ENCODE data around the gene ST7. TPM values are rescaled to one million over a fixed set of nuclear protein-coding genes. Genes with fewer than 3 reads are reported as not detected.
"Not testable (repeated sequence)": the region's sequence is repeated elsewhere in the genome, so short reads cannot be mapped to it uniquely, and the experiment has no call there.

Gene ST7
- total RNA-seq, 1 experiment from 2014 or later: 9.7 TPM

DNA sequence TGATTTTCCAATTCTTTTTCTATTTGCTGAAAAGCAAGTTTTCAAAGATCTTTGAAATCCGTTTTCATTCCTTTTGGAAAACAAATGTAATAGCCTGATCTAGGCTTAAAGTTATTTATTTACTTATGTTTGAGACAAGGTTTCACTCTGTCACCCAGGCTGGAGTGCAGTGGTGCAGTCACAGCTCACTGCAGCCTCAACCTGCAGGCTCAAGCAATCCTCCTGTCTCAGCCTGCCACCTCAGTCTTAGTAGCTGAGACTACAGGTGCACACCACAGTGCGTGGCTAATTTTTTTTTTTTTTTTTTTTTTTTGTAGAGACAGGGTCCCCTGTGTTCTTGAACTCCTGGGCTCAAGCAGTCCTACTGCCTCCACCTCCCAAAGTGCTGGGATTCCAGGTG lies 4.6 kb downstream of the ST7 start:
- DNase-seq: no peak
- no peaks in the 10 kb centered on the region for H3K36me3 ChIP-seq (replicated peaks; ENCODE audit: control insufficient read depth, insufficient read depth, low read length)
- no peak overlapping the region for H3K4me3 ChIP-seq (ENCODE audit: insufficient read depth, low read depth, low read length)
- H3K27me3 ChIP-seq (ENCODE audit: control insufficient read depth, insufficient read depth, low read length): no peaks in the 10 kb centered on the region; the same call in 1 of the 2 replicates

DNA sequence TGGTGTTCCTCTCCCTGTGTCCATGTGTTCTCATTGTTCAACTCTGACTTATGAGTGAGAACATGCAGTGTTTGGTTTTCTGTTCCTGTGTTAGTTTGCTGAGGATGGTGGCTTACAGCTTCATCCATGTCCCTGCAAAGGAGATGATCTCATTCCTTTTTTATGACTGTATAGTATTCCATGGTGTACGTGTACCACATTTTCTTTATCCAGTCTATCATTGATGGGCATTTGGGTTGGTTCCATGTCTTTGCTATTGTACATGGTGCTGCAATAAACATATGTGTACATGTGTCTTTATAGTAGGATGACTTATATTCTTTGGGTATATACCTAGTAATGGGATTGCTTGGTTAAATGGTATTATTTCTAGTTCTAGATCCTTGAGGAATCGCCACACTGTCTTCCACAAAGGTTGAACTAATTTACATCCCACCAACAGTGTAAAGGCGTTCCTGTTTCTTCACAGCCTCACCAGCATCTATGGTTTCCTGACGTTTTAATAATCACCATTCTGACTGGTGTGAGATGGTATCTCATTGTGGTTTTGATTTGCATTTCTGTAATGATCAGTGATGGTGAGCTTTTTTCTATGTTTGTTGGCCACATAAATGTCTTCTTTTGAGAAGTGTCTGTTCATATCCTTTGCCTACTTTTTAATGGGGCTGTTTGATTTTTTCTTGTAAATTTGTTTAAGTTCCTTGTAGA lies 8.8 kb downstream of the ST7 start:
- H3K27me3 ChIP-seq (ENCODE audit: control insufficient read depth, insufficient read depth, low read length); H3K36me3 ChIP-seq (replicated peaks; ENCODE audit: control insufficient read depth, insufficient read depth, low read length); DNase-seq; H3K4me3 ChIP-seq (ENCODE audit: insufficient read depth, low read depth, low read length): not testable (repeated sequence)

DNA sequence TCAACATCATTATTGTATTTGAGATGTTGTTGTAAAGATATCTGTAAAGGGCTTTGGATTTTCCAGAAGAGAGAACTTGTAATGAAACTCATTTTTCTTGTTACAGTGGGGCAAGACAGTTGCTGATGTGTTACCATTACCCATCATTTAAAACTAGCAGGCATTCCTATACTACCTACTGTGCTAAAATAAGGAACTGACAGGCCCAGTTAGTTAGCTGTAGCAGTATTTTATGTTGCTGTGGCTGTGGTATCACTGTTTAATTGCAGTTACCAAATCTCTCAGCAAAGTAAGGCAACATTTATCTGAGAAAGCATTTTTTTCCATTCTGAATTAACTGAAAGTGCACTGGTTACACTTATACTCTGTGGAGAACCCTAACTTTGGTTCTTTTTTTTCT lies 9.9 kb downstream of the ST7 start:
- H3K36me3 ChIP-seq (replicated peaks; ENCODE audit: control insufficient read depth, insufficient read depth, low read length): no peaks in the 10 kb centered on the region
- no peak for DNase-seq
- no peak overlapping the region for H3K4me3 ChIP-seq (ENCODE audit: insufficient read depth, low read depth, low read length)
- no peaks in the 10 kb centered on the region for H3K27me3 ChIP-seq (ENCODE audit: control insufficient read depth, insufficient read depth, low read length)

DNA sequence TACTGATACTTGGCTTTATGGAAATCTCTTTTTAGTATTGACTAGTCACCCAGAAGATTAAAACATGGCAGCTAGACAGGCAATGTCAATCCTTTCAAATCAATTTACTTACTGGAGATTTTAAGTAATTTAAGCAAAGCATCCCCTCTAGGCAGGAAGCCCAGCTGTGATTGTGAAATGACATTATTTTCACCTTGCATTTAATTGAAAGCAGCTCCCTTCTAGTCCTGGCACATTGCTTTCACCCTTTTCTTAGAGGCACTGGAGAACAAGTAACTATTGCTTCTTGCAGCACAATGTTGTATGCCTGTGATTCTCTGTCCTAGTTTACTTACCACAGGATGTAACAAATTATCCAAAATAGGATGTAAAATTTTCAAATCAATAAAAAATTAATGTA lies 13.3 kb downstream of the ST7 start:
- Histone ChIP-seq H3K27me3 (ENCODE audit: control insufficient read depth, insufficient read depth, low read length) (no peaks in the 10 kb centered on the region), H3K4me3 (ENCODE audit: insufficient read depth, low read depth, low read length) (no peak overlapping the region)
- DNase-seq: no peak

DNA sequence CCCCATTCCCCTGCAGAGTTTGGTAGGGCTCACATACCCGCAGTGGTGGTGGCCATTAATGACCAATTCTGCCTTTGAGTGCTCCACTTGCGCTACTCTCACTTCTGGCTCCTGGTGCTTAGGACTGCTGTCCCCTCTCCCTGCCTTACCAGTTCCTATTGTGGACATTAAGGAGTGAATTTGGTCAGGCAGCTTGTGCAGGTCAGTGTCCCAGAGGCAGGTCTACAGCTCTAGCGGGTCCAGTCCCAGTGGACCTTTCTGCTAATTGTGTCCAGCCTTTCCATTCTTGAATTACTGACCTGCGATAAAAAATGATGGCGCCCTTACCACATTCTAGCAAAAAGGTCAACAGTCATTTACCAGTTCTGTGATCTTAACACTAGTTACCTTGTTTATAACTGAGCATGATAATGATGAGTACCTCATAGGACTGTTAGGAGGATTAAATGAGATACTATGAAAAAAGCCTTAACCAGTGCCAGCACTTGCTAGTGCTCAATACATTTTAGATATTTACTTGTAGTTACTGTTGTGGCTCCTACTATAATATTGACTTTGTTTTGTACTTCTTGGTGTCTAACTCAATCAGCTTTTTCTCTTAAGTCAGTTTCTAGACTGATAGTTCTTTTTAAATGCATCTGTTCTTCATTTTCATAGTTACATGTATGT lies 14.1 kb downstream of the ST7 start:
- DNase-seq: no peak
- no peaks in the 10 kb centered on the region for H3K27me3 ChIP-seq (ENCODE audit: control insufficient read depth, insufficient read depth, low read length)

More for the DNA sequence above, 13.3 kb downstream of the ST7 start:
- H3K36me3 ChIP-seq (replicated peaks; ENCODE audit: control insufficient read depth, insufficient read depth, low read length): no peaks in the 10 kb centered on the region

DNA sequence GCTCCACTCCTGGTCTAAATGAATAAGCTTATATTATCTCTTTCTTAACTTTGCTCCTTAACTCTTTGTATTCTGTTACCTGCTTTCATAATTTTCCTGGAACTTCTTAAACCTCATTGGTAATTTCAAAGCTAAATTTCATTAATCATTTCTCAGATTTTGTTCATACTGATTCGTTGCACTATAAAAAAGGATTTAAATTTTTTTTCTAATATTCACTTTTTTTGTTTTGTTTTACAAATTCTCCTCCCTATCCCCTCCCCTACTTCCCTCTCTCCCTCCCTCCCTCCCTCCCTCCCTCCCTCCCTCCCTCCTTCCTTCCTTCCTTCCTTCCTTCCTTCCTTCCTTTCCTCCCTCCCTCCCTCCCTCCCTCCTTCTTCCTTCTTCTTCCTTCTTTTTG lies 14.7 kb downstream of the ST7 start:
- DNase-seq: no peak
- H3K36me3 ChIP-seq (replicated peaks; ENCODE audit: control insufficient read depth, insufficient read depth, low read length): no peaks in the 10 kb centered on the region
- H3K4me3 ChIP-seq (ENCODE audit: insufficient read depth, low read depth, low read length): no peak overlapping the region
- H3K27me3 ChIP-seq (ENCODE audit: control insufficient read depth, insufficient read depth, low read length): no peaks in the 10 kb centered on the region

More for the DNA sequence above, 14.1 kb downstream of the ST7 start:
- Histone ChIP-seq H3K4me3 (ENCODE audit: insufficient read depth, low read depth, low read length) (no peak overlapping the region), H3K36me3 (replicated peaks; ENCODE audit: control insufficient read depth, insufficient read depth, low read length) (no peaks in the 10 kb centered on the region)

DNA sequence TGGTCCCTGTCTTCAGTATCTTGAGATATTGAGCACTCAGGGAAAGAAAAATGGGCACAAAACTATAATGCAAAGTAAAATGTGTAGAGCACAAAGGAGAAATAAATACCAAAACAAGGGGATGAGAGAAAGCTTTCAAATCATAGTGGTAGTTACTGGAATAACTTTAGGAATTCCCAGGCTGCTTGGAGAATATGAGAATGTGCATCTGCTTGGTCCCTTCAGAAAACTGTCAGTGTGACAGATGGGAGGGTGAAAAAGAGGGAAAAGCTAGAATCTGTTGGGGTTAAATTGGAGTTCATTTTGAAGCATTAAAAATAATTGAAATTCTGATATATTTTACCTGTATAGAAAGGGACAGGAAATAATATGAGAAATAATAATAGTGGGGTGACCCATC lies 15.3 kb downstream of the ST7 start:
- Histone ChIP-seq H3K27me3 (ENCODE audit: control insufficient read depth, insufficient read depth, low read length) (no peaks in the 10 kb centered on the region), H3K36me3 (replicated peaks; ENCODE audit: control insufficient read depth, insufficient read depth, low read length) (no peaks in the 10 kb centered on the region), H3K4me3 (ENCODE audit: insufficient read depth, low read depth, low read length) (no peak overlapping the region)
- DNase-seq: no peak

DNA sequence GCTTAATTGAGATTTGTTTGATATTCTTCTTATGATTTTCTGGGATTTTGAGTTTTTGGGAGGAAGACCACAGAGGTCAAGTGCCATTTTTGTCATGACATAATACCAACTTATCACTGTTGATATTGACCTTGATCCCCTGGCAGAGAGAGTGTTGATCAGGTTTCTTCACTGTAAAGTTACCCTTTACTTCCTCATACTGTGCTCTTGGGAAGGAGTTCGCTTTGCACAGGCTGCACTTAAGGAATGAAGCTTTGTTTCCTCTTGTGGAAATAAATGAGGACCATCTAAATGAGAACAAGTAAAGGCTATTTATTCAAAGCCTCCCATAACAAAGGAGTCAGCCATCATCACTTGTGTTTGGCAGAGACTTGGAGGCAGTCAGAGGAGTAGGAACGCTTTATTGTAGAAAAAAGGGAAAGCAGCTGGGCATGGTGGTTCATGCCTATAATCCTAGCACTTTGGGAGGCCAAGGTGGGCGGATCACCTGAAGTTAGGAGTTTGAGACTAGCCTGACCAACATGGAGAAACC lies 16.1 kb downstream of the ST7 start:
- no peaks in the 10 kb centered on the region for H3K36me3 ChIP-seq (replicated peaks; ENCODE audit: control insufficient read depth, insufficient read depth, low read length)
- no peak for DNase-seq
- no peaks in the 10 kb centered on the region for H3K27me3 ChIP-seq (ENCODE audit: control insufficient read depth, insufficient read depth, low read length)
- no peak overlapping the region for H3K4me3 ChIP-seq (ENCODE audit: insufficient read depth, low read depth, low read length)

DNA sequence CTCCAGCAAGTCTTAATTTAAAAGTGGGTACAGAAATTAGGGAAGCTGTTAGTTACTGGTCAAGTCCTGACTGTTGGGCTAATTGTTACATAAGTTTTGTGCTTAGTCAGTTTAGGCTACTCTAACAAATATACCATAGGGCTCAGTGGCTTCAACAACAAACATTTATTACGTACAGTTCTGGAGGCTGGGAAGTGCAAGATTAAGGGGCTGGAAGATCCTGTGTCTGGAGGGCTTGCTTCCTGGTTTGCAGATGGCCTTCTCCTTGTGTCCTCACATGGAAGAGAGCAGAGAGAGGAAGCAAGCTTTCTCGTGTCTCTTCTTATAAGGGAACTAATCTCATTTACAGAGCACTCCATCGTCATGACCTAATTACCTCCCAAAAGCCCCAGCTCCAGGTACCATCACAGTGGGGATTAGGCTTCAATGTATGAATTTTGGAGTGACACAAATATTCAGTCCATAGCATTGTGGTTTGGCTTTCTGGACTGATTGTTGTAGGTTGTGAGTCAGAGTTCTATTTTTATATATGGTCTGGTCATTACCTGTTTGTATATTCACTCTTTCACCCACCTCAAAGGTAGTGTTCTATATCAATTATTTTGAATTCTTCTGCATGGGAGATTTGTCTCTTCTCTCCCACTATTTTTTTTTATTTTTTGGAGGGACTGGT lies 17.1 kb downstream of the ST7 start:
- H3K27me3 ChIP-seq (ENCODE audit: control insufficient read depth, insufficient read depth, low read length): no peaks in the 10 kb centered on the region

DNA sequence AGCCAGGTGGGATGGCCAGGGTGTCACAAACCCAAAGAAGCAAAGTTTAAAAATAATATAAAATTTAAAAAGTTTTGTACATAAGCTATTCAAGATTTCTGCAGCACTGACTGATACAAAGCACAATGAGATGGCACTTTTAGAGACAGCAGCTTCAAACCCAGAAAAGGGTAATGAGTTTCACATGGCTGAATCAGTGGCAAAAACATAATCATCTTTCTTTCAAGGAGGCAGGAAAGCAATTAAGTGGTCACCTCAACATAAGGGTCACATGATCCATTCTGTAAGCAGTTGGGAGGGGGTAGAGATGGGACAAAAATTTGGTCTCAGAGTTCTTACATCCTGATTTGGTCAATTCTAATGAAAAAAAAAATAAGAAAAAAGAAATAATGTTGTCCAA lies 17.9 kb downstream of the ST7 start:
- not testable (repeated sequence) for H3K36me3 ChIP-seq (replicated peaks; ENCODE audit: control insufficient read depth, insufficient read depth, low read length); H3K27me3 ChIP-seq (ENCODE audit: control insufficient read depth, insufficient read depth, low read length); H3K4me3 ChIP-seq (ENCODE audit: insufficient read depth, low read depth, low read length); DNase-seq

More for the DNA sequence above, 17.1 kb downstream of the ST7 start:
- Histone ChIP-seq H3K4me3 (ENCODE audit: insufficient read depth, low read depth, low read length) (no peak overlapping the region), H3K36me3 (replicated peaks; ENCODE audit: control insufficient read depth, insufficient read depth, low read length) (no peaks in the 10 kb centered on the region)
- DNase-seq: no peak

DNA sequence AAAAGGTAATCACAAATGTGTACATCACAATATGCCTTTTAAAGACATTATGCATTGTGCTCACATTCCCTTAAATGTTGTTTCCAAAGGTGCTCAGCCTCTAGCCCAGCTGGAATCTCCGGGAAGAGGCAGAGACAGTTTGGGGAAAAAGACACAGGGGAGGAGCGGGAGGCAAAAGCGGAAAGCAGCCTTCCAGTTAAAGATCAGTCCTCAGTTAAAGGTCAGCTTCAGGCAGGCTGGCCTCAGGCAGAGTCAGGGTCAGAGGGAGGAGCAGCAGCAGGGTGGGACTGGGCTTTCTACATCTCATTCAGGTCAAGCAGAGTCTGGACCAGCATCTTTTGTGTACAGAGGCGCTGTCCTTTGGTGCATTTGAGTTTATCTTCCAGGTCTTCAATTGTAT lies 18.6 kb downstream of the ST7 start:
- H3K27me3 ChIP-seq (ENCODE audit: control insufficient read depth, insufficient read depth, low read length): no peaks in the 10 kb centered on the region
- DNase-seq: no peak
- no peak overlapping the region for H3K4me3 ChIP-seq (ENCODE audit: insufficient read depth, low read depth, low read length)
- H3K36me3 ChIP-seq (replicated peaks; ENCODE audit: control insufficient read depth, insufficient read depth, low read length): no peaks in the 10 kb centered on the region

DNA sequence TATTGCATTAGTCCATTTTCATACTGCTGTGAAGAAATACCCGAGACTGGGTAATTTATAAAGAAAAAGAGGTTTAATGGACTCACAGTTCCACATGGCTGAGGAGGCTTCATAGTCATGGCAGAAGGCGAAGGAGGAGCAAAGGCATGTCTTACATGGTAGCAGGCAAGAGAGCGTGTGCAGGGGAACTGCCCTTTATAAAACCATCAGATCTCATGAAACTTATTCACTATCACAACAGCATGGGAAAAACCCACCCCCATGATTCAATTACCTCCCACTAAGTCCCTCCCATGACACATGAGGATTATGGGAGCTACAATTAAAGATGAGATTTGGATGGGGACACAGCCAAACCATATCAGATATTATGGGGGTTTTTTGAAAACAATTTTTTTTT lies 21.7 kb downstream of the ST7 start:
- DNase-seq; H3K4me3 ChIP-seq (ENCODE audit: insufficient read depth, low read depth, low read length); H3K27me3 ChIP-seq (ENCODE audit: control insufficient read depth, insufficient read depth, low read length); H3K36me3 ChIP-seq (replicated peaks; ENCODE audit: control insufficient read depth, insufficient read depth, low read length): not testable (repeated sequence)

DNA sequence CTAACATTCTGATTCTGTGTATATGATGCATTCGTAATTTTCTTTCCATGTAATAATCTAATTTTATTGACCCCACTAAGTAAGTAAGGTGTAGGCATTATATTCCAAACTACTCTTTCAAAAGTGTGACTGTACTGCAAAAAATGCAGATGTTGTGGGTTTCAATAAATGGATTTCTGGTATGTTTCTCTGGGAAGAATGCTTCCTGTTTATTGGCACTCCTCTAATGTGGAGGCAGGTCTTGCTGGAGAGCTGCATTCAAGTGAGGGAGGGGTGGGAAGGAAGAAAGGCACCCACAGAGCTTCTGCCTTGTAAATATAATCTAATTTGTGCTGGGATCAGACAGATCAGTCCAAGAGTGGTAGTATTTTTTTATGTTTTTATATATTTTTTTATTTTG lies 23.9 kb downstream of the ST7 start:
- Histone ChIP-seq H3K4me3 (ENCODE audit: insufficient read depth, low read depth, low read length) (no peak overlapping the region), H3K36me3 (replicated peaks; ENCODE audit: control insufficient read depth, insufficient read depth, low read length) (no peaks in the 10 kb centered on the region), H3K27me3 (ENCODE audit: control insufficient read depth, insufficient read depth, low read length) (no peaks in the 10 kb centered on the region)
- DNase-seq: no peak

DNA sequence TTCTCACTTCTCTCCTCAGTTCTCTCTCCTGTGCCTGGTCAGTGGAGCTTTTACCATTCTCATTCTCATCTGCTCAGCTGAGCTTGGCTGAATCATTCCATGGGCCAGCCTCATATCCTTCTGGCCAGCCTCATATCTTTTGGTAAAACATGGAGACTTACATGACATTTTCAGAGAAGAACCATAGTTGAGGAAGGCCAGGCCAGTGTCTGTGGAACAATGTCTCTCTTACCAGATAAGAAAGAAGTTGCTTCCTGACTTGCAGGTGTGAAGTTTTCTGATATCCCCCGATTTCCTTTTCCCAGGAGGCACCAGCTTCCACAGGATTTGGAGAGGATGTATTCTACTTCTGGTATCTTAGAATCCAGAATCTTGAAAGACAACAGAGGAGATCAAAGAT lies 24.7 kb downstream of the ST7 start:
- no peak for DNase-seq
- H3K4me3 ChIP-seq (ENCODE audit: insufficient read depth, low read depth, low read length): no peak overlapping the region

DNA sequence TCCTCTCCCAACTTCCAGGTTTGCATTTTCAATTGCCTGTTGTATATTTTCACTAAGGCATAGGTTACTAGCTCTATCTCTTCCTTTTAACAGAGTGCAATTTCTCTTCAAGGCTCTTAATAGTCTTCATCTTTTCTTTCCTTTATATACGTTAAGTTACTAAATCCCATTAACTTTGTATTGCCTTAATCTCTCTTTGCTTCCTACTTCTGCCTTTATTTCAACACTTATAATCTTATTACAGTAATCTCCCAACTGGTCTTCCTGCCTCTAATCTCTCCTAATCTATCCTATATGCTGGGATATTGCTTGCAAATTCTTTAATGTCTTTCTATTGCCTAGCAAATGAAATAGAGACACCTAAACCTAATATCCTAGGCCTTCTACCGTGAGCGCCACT lies 26.1 kb downstream of the ST7 start:
- H3K36me3 ChIP-seq (replicated peaks; ENCODE audit: control insufficient read depth, insufficient read depth, low read length): no peaks in the 10 kb centered on the region
- H3K4me3 ChIP-seq (ENCODE audit: insufficient read depth, low read depth, low read length): no peak overlapping the region
- DNase-seq: no peak
- H3K27me3 ChIP-seq (ENCODE audit: control insufficient read depth, insufficient read depth, low read length): no peaks in the 10 kb centered on the region

More for the DNA sequence above, 24.7 kb downstream of the ST7 start:
- Histone ChIP-seq H3K36me3 (replicated peaks; ENCODE audit: control insufficient read depth, insufficient read depth, low read length) (no peaks in the 10 kb centered on the region), H3K27me3 (ENCODE audit: control insufficient read depth, insufficient read depth, low read length) (no peaks in the 10 kb centered on the region)

All from H7 (cell line).